Ovary (tissue), 9 donors: ENCODE results near the gene PURA. TPM values are rescaled to one million over a fixed set of nuclear protein-coding genes. Genes with fewer than 3 reads are reported as not detected.
A peak's percentile ranks its signal among the peaks of the same experiment; 100 is the strongest.

Source experiments
- DNase-seq, 5 donors: peaks; one replicate each; pipeline ENCODE4 v3.0.0-alpha.2; 2019 to 2020
- H3K27ac ChIP-seq, 2 donors: fragments of 200-600 bp; one replicate each; pipeline versions ENCODE4 v1.5.1 to v1.8.0; 2019 to 2022
- H3K27me3 ChIP-seq: fragments of 200-600 bp; one replicate; pipeline ENCODE4 v1.8.0; 2022
- H3K36me3 ChIP-seq: fragments of 200-600 bp; sonication (generic); one replicate; pipeline ENCODE4 v1.5.1; 2019
- H3K4me1 ChIP-seq: one replicate; pipeline ENCODE4 v1.8.1; 2013; ENCODE audit warnings: mild to moderate bottlenecking, moderate library complexity; ENCODE audit not compliant: insufficient read depth
- H3K4me3 ChIP-seq: fragments of 200-600 bp; sonication (generic); one replicate; pipeline ENCODE4 v1.5.1; 2017
- H3K9me3 ChIP-seq, 2 donors: fragments of 200-600 bp in 1 of 2; sonication (generic) in 1 of 2; one replicate each; pipeline versions ENCODE4 v1.5.1 to v1.8.1; 2013 to 2019; ENCODE audit warnings: mild to moderate bottlenecking in 1 of 2, moderate library complexity in 1 of 2
- CTCF ChIP-seq, 3 donors: fragments of 450-650 bp in 2 of 3; fragments of 200-600 bp in 1 of 3; IDR thresholded peaks; one replicate each; pipeline versions ENCODE4 v1.5.1 to v1.8.0; 2016 to 2022; ENCODE audit warnings: antibody characterized with exemption in 3 of 3, mild to moderate bottlenecking in 1 of 3
- EP300 ChIP-seq: sonication (generic); formaldehyde crosslinking; IDR thresholded peaks from one replicate; pipeline ENCODE4 v1.6.1; 2017; ENCODE audit warnings: antibody characterized with exemption
- POLR2A ChIP-seq: fragments of 450-650 bp; IDR thresholded peaks from one replicate; pipeline ENCODE4 v1.6.1; 2017; ENCODE audit warnings: antibody characterized with exemption, mild to moderate bottlenecking, moderate library complexity
- WGBS, 3 donors: extraction: QIAGEN DNeasy Blood & Tissue Kit in 1 of 3; methylation state at CpG; one replicate each; pipeline versions ENCODE4 v1.1.5 to v1.1.7; 2013 to 2017; 5-methylcytosine and 5-hydroxymethylcytosine counted together
- intact Hi-C, 4 donors: fragments of 100-400 bp; cut with DNase I; formaldehyde crosslinking; loops; one replicate each; pipeline versions ENCODE4 v1.11.0 to v1.15.1; 2022 to 2023
- polyA plus RNA-seq, 2 donors: library from polyadenylated mRNA; stranded (reverse); fragments of 200-250 nt in 1 of 2; fragments of 350-450 nt in 1 of 2; fragmentation: Illumina TruSeq in 1 of 2; extraction: RNeasy Lipid Tissue Mini Kit (QIAGEN cat#74804) in 1 of 2; gene quantifications; one replicate each; pipeline ENCODE4 v1.2.3, GENCODE V29; 2013 to 2014
- total RNA-seq, 7 donors: library from RNA; depleted of rRNA in 2 of 7; stranded (reverse); fragments of >200 nt in 2 of 7; fragmentation: NEBNext Ultra II Directional in 3 of 7; extraction: Animal tissue kit (Norgen Biotek cat#: 25700) in 3 of 7; gene quantifications; one replicate each; pipeline versions ENCODE4 v1.1.0 to v1.2.4, GENCODE V29; 2016 to 2023
- donor health status: DM: no; HTN: no; CAD: no; lungs with moderate emphysema.
- donor health status: DM: no; HTN: no; CAD: no.
- donor health status: Bipolar disorder and iron deficiency.
- donor health status: DM: yes; HTN: yes; CAD: no.
- donor health status: DM: no; HTN: no; CAD: no.
- donor health status: DM: yes; HTN: yes; CAD: no.

Gene PURA
- total and polyA plus RNA-seq, 9 donors: 6.3 to 35.5 (median 26.1) TPM

DNA sequence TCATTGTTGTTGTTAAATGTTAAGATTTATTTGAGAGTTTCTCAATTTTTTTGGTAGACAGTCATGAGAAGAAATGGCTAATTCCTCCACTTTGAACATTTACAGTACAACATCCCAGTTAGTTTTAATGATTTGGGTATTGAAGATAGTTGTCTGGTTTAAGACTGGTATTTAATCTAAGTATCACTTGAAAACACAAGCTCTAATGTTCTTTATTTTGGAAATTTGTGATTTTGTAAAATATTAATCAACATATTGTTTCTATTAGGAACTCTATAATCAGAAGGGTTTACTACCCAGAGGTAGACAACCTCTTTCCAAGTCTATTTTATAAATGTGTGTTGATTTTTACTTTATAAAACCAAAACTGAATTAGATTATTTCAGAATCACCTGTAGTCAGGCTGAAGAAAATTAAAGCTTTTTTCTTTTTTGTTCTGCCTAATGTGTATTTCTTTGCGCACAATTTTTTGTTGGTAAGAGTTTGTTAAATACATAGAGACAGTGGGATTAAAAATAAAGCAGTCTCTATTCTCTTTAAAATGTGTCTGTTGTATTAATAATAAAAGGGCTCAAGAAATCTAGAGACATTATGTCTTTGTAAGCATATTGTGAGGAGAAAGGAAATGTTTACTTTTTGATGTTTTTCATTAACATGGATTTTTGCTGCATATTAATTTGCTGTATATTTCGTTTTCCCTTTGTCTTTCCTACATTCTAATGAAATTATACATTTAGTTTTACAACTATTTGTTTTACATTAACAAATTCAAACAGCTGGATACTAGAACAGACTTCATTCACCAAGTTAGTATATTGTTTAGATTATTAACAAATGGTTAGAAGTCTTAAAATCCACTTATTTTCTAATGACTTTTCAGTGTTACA is 3.9 kb upstream of the PURA start:
- Histone ChIP-seq H3K27me3 (no peaks in the 10 kb centered on the region), H3K36me3 (no peaks in the 10 kb centered on the region), H3K4me1 (peaks cover 17% of the 10 kb centered on the region), H3K27ac (no peak overlapping the region), H3K4me3 (no peak overlapping the region), H3K9me3 (no peaks in the 10 kb centered on the region)
- WGBS, 3 donors: 79 to 85% (median 84%) methylated on average over 2 of the region's 2 CpGs
- no peak for DNase-seq
- intact Hi-C loops: no loop called here
- TF ChIP-seq EP300: no peak
- TF ChIP-seq CTCF (IDR thresholded peaks at IDR 0.05): no peak
- no peak for TF ChIP-seq POLR2A

GRCh38 chr5:140110646-140110957 is 3.3 kb upstream of the PURA start:
- no peaks in the 10 kb centered on the region for H3K9me3 ChIP-seq
- H3K27ac ChIP-seq: no peak overlapping the region
- intact Hi-C loops: no loop called here
- peaks cover 17% of the 10 kb centered on the region for H3K4me1 ChIP-seq
- H3K4me3 ChIP-seq: no peak overlapping the region
- H3K36me3 ChIP-seq: no peaks in the 10 kb centered on the region
- no peak for DNase-seq
- 21 to 35% (median 27%) methylated on average over 1 of the region's 1 CpG for WGBS, 3 donors
- H3K27me3 ChIP-seq: no peaks in the 10 kb centered on the region
- TF ChIP-seq EP300 (no peak), CTCF (IDR thresholded peaks at IDR 0.05) (no peak)

DNA sequence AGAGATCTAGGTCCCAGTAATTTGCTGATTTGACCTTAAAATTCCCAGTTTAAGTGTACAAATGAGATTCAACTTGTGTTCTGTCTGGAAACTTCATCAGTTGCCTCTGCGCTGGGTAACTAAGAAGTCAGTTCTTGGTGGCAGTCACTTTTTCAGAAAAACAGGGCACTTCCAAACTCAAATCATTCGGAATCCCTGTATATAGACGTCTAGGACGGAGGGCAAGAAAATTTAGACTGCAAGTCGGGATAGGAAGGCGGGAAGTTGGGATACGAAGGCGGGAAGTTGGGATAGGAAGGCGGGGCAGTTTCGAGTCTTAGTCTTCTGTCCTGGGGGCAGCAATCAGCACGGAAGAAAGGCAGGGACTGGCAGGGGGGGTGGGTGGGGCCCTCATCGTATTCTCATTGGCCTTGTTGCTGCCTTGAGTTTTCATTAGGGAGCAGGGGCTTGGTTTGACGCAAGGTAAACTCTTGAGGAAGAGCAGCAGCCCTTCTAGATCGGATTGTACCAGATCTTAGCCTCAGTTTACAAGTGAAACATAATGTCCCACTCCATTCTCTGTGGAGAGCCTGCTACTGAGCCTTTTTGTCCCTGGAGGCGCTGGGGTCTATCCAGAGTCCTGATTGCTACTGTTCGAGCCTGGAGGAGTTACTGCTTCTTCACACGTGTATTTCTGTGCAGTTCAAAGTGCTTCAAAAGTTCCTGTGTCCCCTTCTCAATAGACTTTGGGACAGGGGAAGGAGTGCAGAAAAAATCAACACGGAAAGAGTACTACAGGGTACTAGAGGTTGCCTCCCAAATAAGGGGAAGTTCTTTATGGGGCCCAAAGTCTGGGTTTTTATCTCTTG is 2.7 kb upstream of the PURA start:
- Histone ChIP-seq H3K27ac (no peak overlapping the region), H3K27me3 (no peaks in the 10 kb centered on the region), H3K36me3 (no peaks in the 10 kb centered on the region), H3K4me1 (peaks cover 17% of the 10 kb centered on the region), H3K4me3 (no peak overlapping the region), H3K9me3 (no peaks in the 10 kb centered on the region)
- WGBS, 3 donors: 76 to 81% (median 81%) methylated on average over 18 of the region's 18 CpGs
- DNase-seq: no peak
- TF ChIP-seq CTCF (IDR thresholded peaks at IDR 0.05) (no peak), EP300 (no peak), POLR2A (no peak)
- intact Hi-C loops: no loop called here

GRCh38 chr5:140111859-140112551 is 1.9 kb upstream of the PURA start:
- intact Hi-C loops: no loop called here
- no peaks in the 10 kb centered on the region for H3K27me3 ChIP-seq
- H3K36me3 ChIP-seq: no peaks in the 10 kb centered on the region
- 69 to 77% (median 71%) methylated on average over 8 of the region's 8 CpGs for WGBS, 3 donors
- no peak for DNase-seq
- H3K4me1 ChIP-seq: peaks cover 17% of the 10 kb centered on the region
- no peaks in the 10 kb centered on the region for H3K9me3 ChIP-seq
- H3K4me3 ChIP-seq: no peak overlapping the region
- peak overlapping the region; percentile 82 to 89 for H3K27ac ChIP-seq
- TF ChIP-seq EP300: no peak
- TF ChIP-seq CTCF (IDR thresholded peaks at IDR 0.05): no peak
- no peak for TF ChIP-seq POLR2A
